SU-DHL-6 (cell line): ENCODE data around the gene PIRT.

Experiments
- CTCF ChIP-seq: fragments of 200-600 bp; sonication (generic); IDR thresholded peaks from one replicate; pipeline ENCODE4 v1.5.1; 2017; ENCODE audit warnings: antibody characterized with exemption, mild to moderate bottlenecking, low read length, moderate library complexity; ENCODE audit not compliant: insufficient read depth, poor library complexity, severe bottlenecking
- EZH2phosphoT487 ChIP-seq: fragments of 200-600 bp; sonication (generic), shearing (Covaris generic); conservative IDR thresholded peaks from 2 replicates; pipeline ENCODE4 v1.6.1; 2018; ENCODE audit warnings: mild to moderate bottlenecking, antibody characterized with exemption, low read length, moderate library complexity, mixed read lengths

DNA sequence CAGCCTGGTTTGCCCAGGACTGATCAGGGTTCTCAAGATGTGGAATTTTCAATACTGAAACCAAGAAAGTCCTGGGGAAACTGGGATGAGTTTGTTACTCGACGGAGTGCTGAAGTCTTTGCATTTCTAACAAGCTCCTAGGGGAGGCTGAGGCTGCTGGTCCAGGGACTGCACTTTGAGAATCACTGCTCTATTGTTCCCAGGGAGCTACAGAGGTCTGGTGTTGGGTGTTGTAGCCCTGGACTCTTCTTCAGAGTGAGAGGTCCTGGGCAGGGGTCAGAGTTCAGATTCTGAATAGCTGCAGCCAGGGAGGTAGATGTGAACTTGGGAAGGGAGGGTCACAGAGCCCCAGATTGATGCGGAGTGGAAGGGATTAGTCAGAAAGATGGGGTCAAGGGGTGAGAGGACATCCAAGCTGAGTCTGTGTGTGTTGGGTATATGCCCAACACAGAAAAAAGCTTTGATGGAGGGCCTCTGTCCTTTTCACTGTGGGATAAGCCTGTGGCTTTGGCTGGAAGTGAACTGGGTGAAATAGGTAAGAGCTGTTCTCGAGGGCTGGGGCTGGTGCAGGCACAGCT lies 48.1 kb downstream of the PIRT start:
- TF ChIP-seq CTCF (no peak), EZH2phosphoT487 (no peak)
